HUDEP-2 (cell line): ENCODE measurements around the gene SLC6A4.
"Not testable (repeated sequence)": the region's sequence is repeated elsewhere in the genome, so short reads cannot be mapped to it uniquely, and the experiment has no call there.

ENCODE experiments used
- DNase-seq, 76 experiments: peaks; one replicate each; lab custom pipeline; 2025; ENCODE audit not compliant: unreplicated experiment in 76 of 76; lab: John Stamatoyannopoulos, UW

The SLC6A4 gene

DNA sequence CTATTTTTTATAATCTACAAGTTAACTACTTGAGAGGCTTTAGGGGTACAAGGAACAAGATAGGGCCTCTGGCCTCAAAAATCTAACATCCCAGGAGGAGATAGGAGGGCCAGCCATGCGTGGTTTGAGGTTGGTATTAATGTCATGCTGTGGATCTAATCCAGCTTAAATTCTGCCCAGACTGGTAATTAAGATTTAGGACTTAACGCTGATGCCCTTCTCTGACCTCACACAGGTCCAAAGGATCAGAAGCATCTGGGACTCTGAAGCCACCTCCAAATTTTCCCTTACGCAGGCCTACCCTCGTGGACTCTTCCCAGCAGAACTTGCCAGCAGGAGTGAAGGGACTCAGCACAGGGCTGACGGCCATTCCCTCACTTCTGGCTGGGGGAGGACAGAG is 15.1 kb downstream of the SLC6A4 start:
- no peak for DNase-seq

DNA sequence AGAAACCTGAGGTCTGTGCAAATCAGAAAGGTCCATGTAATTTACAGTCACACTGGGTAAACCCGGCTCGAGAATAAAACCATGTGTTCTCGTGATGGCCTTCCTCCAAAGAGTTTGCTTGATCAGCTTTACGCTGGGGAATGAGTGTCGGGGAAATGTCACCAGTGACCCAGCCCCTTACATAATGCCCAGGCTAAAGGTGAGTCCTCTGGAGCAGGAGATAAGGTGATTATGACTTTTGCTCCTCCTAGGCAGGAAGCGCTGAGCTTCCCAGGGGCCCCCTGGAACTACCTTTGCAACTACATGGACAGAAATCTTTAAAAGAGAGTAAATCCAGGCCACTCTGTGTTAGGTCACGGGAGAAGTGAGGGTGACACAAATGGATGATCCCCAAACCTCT is 15.7 kb downstream of the SLC6A4 start:
- DNase-seq: no peak

DNA sequence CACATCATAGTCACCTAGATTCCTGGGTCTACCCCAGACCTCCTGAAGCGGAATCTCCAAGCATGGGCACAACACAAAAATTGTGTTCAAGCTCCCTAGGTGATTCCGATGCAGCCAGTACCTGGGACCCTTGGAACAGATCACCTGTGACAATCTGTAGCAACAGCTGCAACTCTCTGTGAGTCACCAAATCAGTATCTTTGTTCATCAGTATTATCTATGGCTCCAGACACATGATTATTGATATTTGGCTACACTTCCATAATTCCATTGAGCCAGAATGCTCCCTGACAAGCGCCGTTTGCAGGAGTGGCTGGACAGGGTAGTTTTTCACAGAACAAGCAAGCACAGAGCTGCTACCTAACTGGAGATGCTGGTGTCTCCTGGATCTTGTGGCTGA is 16.2 kb downstream of the SLC6A4 start:
- no peak for DNase-seq

DNA sequence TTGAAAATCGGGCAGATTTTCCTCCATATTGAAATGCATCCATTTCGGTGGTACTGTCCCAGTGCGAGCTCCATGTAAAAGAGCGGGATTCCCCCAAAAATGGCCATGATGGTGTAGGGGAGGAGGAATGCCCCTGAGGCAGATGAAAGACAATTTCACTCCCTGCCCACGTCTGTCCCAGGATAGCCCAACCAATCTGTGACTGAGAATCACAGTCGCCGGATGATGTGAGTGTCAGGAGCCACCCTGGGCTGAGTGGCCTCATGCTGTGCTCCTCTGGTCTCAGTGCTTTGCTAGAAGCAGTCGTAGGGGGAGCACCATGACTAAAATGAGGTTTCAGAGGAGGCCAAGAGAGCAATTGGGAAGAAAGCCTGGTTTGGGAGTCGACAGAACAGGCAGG is 16.7 kb downstream of the SLC6A4 start:
- no peak for DNase-seq

DNA sequence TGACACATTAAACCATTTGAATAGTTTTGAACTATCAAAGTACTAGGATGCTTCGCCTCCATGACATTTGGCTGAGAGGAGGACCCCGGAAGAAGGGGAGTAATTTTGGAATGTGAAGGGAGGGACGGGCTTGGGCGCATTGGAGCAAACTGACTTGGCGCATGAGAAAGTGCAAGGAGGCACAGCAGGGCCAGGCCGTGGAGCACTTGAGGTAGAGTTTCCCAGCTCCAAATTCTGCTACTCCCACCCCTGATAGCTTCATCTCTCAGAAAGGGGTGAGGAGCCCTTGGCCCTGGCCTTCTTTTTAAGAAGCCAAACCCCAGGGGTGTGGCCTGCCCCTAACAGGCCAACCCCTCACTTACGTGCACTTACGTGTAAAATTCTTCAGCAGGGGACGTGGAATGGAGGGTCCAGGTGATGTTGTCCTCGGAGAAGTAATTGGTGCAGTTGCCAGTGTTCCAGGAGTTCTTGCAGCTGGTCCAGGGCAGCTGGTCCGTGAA is 17.7 kb downstream of the SLC6A4 start:
- no peak for DNase-seq

DNA sequence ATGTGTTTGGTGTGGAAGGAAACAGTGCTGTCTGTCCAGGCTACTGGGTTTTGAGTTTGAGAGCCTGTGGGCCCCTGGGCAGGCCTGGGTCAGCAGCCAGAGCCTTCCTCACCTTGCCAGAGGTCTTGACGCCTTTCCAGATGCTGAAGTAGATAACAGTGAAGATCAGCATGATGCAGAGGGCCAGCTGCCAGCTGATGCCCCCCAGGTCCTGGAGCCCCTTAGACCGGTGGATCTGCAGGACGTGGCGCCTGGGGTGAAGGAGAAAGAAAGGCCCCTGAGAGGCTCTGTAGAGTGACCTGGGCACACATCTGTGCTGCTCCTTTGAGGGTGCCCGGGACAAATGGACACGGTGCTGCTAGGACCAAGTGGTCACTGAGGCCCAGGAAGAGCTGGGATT is 18.4 kb downstream of the SLC6A4 start:
- no peak for DNase-seq

DNA sequence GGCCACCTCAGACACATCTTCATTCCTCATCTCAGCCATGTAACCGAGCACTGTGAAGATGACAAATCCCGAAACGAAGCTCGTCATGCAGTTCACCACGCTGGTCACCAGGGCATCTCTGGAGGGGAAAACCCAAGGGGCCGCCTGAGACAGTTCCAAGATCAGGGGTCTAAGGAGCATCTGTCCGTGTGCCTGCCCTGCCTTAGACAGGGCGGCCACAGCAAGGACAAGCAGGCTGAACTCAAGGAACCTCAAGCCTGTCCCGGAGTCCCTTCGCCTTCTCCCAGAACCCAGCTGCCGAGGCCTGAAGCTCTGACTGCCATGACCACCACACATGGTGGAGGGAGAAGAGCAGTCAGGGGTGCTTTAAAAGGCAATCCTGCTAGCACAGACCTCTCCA is 22.7 kb downstream of the SLC6A4 start:
- DNase-seq: no peak

DNA sequence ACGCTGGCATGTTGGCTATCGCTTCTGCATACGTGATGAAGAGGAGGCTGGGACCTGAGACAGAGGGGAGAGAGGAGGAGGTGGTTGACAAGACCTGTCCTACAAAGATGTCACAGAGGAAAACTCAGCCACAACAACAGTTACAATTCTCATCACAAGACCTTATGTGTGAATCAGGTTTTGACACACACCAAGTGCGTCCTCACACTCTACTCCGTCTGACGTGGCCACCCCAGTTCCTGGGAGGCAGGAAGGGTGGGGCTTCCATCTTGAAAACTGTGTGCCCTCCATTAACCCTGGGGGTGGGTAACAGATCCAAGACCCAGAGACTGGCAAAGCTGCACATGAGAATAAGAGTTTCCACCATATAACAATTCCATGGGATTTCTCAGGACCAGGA is 24.1 kb downstream of the SLC6A4 start:
- DNase-seq: no peak

DNA sequence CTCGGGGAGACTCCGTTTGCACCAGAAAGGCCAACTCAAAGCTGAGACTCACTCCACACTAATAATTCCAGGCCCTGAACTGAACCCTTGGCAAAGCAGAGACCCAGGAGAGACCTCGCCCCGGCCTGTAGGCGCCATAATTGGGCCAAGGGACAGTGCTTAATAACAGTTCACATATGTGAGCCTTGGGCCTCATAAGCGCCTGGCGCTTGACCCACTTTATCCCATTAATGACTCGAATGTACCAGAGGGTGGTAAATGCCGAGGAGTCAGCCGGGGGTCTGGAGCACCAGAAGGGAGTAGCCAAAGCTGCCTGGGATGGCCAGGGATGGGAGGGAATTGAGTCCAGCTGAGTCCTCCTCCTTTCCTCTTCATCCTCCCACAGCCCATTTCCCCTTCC is 24.6 kb downstream of the SLC6A4 start:
- no peak for DNase-seq

DNA sequence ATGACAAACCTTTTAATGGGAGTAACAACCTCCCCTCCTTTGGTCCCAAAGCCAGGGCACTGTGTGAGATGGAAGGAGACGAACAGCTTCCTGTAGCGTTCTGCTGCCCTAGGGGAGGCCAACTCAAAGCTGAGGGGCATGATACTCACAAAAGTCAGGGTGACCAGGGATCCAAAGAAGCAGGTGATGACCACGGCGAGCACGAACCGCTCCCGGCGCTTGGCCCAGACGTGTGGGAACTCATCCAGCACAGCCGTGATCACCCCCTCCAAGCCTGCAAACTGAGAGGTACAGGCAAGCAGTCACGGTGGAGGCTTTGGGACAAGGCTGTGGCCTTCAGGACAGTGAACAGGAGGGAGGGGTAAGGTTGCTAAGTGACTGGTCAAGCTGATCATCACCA is 25.1 kb downstream of the SLC6A4 start:
- no peak for DNase-seq

DNA sequence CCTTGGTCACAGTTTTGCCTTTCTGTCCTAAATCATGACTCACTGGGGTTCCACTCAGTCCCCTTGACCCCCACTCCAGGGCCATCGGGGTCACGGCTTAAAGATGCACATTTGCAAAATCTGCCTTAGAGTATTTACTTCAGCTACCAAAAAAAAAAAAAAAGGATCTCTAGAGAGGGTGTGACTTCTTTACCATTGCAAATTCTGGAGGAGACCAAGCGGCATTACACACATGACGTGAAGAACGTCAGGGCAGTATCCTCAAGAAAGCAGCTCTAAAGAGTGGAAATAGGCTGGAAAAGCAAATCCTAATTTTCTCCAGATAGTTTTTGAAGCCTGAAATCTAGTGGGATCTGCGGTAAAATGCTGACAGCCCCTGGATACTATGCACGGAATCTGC is 25.6 kb downstream of the SLC6A4 start:
- no peak for DNase-seq

DNA sequence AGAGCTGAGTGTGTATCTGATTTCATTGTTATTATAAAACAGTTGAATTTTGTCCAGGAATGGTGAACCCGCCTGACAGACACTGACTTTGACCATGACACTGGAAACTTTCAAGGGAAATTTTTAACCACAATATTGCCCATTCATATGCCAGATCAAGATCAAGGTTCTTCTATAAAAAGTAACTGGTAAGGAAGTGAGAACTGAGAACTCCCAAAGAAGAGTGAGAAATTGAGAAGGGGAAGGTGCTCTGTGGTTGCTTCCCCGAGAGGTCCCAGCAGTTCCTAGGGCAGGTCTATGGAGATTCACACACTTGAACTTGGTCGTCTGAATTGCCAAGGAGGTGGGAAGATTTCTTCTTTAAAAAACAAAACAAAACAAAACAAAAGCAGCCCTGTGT is 27.3 kb downstream of the SLC6A4 start:
- no peak for DNase-seq

DNA sequence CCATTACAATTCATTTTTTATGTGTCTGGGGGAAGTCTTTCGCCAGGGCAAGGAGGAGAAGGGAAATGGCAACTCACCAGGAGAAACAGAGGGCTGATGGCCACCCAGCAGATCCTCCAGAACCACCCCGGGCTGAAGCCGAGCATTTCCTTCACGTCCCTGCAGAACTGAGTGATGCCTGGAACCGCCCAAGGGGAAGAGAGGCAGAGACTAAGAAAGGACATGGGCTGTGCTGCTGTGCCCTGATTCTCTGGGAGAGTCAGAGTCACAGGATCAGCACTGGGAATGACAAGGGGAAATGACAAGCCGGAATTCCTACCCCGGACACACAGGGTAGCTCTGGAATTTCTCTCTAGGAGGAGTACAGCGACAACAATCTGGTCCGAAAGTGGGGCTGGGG is 27.8 kb downstream of the SLC6A4 start:
- DNase-seq: no peak

DNA sequence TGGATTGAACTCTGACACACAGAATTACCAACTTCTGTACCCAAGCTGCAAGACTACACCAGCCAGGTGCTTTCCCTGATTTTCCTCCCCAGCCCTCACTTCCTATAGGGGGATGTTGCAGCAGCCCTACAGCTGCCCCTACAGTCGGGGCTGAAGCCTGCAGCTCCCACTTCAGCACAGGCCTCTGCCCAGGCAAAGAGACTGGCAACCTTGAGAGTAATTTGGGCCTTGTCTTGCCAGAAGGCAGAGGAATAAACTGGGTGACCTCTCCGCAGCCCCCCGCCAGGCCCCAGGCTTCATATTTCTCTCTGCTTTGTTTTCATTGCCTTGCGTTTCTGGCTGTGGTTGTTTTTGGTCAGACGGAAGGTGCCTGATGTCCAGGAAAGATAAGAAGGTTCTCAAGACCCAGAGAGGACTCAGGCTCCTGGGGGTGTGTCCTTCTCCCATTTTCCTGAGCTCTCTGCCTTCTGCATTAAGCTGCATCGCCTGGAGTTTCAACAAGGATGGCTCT is 32.0 kb downstream of the SLC6A4 start:
- no peak for DNase-seq

DNA sequence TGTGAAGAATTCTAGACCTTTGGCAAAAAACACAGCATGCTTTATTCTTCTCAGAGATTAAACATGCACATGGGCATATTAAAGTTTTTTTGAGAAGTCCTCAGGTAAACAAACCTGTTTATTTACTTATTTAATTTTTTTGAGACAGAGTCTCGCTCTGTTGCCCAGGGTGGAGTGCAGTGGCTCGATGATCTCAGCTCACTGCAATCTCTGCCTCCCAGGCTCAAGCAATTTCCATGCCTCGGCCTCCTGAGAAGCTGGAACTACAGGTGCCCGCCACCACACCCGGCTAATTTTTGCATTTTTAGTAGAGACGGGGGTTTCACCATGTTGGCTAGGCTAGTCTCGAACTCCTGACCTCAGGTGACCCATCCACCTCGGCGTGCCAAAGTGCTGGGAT is 34.8 kb downstream of the SLC6A4 start:
- not testable (repeated sequence) for DNase-seq

DNA sequence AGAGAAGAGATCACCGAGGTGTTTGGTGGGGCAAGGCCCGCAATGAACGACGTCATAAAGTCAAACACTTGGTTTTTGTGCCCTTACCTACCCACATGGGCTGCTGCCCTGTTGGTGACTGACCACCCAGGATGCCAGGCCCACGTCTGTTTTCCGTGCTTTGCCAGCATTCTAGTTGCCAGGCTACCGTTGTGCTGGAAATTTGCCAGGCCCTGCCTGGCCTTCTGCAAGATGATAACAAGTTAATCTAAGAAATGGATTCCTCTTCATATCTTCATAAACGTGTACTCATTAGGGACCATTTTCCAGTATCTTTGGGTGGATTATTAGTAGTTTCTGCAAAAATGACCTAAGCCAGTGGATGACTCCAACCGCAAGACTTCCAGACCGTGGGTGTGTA is 35.4 kb downstream of the SLC6A4 start:
- DNase-seq: peak in 36 of 76 experiments; percentile 2 to 50 (median 12)

DNA sequence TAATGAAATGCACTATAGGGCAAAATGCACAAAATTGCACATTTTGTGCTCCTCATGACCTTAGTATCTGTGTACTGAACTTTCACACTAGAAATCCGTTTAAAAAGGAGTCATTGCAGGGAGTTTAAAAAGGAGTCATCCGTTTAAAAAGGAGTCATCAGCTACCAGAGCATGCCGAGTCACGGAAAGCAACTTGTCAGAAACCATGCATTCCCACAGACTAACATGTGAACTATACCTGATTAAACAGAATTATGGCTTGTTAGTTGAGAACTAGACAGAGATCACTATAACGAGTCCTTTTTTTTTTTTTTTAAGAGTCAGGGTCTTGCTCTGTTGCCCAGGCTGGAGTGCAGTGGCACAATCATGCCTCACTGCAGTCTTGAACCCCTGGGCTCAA is 35.9 kb downstream of the SLC6A4 start:
- no peak for DNase-seq

DNA sequence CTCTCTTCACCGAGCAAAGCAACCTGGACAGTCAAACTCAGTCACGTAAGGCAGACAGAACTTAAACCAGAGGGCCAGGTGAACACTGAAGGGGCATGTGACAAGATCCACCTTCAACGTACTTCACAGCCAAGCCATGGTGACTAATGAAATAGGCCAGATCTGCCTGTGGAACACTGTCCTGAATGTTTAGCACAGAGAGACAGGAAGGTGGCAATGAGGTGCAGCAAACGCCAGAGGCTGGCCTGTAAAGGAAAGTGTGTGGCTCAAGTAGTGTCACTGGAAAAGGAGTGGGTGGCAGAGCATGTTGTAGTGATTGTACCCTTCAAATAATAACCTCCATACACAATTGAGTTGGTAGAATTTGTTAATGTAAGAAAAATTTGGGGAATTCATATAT is 38.1 kb downstream of the SLC6A4 start:
- no peak for DNase-seq

DNA sequence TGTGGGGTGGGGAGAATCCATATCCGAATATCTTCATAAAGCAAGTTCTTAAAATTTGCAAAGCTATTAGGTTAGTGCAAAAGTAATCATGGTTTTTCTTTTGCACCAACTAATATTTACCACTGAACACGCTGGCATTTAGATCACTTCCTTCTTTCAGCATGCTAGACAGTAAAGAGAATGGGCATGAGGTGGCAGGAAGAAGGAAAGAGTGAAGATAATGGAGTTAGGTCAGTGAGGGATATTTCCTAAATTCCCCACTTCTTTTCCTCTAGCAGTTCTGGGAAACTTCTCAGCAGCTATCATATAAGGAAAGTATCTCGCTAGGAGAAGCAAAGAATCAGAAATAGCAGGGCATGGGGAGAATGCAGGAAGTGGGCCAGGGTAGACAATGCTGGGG is 39.0 kb downstream of the SLC6A4 start:
- DNase-seq: no peak

DNA sequence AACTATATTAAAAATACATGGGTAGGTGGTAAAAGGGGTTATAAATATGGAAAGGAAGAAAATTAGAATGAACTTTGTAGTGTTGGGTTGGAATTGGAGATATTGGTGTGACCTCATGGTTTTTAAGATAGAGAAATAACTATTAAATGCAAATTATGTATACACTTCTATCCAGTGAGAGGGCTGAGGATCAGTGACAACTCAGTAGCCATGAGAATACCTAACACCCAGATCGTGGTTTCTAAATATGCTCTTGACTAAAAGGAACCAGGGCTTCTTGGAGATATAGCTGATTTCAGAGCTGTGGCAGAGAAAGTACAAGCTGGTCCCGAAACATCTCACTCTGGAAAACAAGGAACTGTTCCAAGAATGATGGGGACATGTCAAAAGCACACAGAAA is 44.4 kb downstream of the SLC6A4 start:
- DNase-seq: no peak

DNA sequence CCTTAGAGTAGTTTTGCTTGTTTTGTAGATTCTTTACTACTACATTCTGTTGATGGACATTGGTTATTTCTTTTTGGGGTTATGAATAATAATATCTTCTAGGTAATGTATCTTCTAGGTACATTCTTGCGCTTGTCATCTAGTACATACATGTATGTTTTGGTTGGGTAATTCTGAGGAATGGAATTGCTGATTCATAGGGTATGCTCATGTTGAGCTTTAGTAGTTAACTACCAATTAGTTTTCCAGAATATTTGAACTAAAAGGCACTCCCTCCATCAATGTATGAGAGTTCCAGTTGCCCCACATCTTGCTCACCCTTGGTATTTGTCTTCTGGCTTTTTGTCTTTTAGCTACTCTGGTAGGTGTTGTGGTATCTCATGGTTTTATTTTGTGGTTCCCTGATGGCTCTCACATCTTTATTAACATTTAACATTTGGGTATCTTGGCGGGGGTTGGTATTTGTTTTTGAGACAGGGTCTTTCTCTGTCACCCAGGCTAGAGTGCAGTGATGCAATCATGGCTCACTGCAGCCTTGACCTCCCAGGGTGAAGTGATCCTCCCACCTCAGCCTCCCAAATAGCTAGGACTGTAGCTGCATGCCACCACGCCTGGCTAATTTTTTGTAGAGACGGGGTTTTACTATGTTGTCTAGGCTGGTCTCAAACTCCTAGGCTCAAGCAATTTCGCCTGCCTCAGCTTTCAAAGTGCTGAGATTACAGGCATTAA is 47.1 kb downstream of the SLC6A4 start:
- DNase-seq: no peak

DNA sequence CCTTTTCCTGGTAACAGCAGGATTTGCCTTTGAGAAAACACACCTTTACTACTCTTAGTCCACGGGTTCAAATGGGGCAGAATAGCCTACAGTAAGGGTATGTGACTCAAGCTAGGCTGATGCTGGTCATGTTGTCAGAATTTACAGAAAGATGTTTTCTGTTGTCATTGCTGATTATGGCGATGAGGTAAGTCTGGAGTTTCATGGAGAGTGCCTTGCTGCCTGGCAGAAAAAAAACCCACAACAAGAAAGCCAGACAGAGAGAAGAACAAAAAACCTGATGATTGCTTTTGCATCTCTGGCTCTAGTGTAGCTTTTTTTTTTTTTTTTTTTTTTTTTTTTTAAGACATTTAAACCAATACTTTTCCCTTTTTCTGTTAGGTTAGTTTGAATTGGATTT is 47.9 kb downstream of the SLC6A4 start:
- DNase-seq: no peak

DNA sequence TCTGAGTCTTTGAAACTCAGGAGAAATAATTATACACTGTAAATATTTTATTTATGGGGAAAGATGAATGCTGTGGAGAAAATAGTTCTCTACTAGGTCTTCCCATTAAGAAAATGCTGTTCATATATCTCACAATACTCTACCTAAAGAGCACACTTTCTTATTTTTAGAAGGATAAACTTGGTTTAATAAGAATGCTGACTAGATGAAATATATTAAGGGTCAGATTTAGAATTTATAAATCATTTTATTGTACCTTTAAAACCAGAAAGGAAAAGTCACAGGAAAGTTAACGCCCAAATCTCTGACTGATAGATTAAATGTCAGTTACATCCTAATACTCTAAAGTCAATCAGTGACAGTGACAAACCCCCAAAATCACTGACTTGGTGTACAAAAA is 48.7 kb downstream of the SLC6A4 start:
- DNase-seq: no peak
